ENCODE data around the gene PTPA.
"Not testable (repeated sequence)": the region's sequence is repeated elsewhere in the genome, so short reads cannot be mapped to it uniquely, and the experiment has no call there.

The PTPA gene

DNA sequence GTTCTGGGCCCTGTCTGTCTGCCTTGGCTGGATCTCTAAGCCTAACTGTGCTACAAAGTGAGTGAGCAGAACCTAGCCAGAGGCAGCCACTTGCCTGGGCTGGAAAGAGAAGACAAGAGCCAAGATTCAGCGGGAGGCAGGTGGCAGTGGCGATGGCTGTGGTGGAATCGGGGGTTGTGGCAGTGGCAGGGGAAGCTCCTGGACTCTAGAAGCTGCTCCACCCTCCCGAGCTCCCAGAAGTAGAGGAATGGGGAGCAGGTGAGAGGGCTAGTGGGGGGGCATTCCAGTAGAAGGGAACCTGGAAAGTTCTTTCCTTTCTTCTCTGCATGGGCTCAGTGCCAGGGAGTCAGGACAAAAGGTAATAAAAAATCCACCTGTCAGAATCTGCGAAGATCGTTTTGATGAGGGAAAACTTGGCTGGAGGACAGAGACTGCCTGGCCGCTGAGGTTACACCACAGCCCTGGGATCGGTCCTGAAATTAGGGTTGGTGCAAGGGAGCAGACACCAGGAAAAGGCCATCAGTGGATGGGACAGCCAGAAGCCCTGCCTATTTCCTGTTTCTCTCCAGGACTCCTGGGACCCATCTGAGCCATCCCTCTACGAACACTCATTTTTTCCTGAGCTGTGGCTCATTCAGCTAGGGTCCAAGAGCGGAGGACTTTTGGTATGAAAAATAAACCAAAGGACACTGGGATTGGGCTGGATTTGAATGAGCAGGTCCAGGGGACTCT lies 2.2 kb upstream of the PTPA start:
- H3K4me3 ChIP-seq (replicated peaks; ENCODE audit: low read depth, low read length) = no peak overlapping the region
- DNase-seq (ENCODE audit: extremely low read depth, low read depth) = no peak
- TF ChIP-seq, protein P1, sequence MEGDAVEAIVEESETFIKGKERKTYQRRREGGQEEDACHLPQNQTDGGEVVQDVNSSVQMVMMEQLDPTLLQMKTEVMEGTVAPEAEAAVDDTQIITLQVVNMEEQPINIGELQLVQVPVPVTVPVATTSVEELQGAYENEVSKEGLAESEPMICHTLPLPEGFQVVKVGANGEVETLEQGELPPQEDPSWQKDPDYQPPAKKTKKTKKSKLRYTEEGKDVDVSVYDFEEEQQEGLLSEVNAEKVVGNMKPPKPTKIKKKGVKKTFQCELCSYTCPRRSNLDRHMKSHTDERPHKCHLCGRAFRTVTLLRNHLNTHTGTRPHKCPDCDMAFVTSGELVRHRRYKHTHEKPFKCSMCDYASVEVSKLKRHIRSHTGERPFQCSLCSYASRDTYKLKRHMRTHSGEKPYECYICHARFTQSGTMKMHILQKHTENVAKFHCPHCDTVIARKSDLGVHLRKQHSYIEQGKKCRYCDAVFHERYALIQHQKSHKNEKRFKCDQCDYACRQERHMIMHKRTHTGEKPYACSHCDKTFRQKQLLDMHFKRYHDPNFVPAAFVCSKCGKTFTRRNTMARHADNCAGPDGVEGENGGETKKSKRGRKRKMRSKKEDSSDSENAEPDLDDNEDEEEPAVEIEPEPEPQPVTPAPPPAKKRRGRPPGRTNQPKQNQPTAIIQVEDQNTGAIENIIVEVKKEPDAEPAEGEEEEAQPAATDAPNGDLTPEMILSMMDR (IDR thresholded peaks at IDR 0.05; ENCODE audit: low read depth, low read length, missing control alignments) = no peak

DNA sequence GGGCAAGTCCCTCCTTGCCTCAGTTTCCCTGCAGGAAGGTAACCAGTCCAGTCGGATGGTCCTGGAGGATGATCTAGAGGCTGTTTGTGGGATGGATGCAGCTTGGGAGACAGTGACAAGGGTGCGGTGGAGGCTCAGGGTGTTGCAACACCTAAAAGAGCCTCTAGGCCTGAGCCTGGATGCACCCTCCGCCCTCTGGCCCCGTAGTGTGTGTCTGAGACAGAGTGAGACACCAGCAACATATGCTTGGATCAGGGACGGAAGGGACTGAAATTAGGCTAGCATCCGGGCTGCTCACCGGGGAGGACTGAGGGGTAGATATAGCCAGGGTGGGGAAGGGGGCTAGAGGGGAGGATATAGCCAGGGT lies 1.7 kb upstream of the PTPA start:
- peak overlapping the region; percentile 84 for H3K4me3 ChIP-seq (replicated peaks; ENCODE audit: low read depth, low read length)
- no peak for DNase-seq (ENCODE audit: extremely low read depth, low read depth)

GRCh38 chr9:129109952-129110739 lies 1.1 kb upstream of the PTPA start:
- peak overlapping the region; percentile 84 for H3K4me3 ChIP-seq (replicated peaks; ENCODE audit: low read depth, low read length)
- no peak for DNase-seq (ENCODE audit: extremely low read depth, low read depth)

More for the DNA sequence above, 1.7 kb upstream of the PTPA start:
- TF ChIP-seq, protein P1 (IDR thresholded peaks at IDR 0.05; ENCODE audit: low read depth, low read length, missing control alignments) = no peak

DNA sequence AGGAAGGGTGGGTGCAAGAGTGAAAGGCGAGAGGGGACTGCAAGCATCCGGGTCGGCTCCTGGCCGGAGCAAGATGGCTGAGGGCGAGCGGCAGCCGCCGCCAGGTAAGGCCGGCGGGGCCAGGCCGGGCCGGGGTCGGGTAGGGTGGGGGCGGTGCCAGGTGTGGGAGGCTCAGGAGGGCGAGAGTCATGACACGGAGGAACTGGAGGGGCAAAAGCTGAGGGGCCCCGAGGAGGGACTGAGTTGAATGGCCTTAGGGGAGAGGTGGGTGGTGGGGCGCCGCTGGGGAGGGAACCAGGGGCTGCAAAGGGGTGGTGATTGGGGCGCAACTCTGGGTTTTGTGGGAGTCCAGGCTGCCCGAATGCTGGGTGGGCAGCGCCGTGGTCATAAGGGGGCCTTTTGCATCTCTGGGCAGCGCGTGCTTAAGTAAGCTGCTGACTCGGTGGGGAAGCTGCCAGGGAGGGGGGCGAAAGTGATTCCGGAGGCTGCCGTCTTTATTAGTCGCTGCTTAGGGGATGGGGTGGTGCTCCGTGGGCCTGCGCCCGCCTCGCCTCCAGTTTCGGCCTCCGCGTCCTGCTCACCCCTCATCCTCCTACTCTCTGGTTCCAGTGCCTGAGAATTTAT lies 425 bp downstream of the PTPA start:
- TF ChIP-seq, protein P1 (IDR thresholded peaks at IDR 0.05; ENCODE audit: low read depth, low read length, missing control alignments) = no peak
- no peak for DNase-seq (ENCODE audit: extremely low read depth, low read depth)
- peak overlapping the region; percentile 84 for H3K4me3 ChIP-seq (replicated peaks; ENCODE audit: low read depth, low read length)

More at GRCh38 chr9:129109952-129110739, 1.1 kb upstream of the PTPA start:
- TF ChIP-seq, protein P1 (IDR thresholded peaks at IDR 0.05; ENCODE audit: low read depth, low read length, missing control alignments) = no peak

DNA sequence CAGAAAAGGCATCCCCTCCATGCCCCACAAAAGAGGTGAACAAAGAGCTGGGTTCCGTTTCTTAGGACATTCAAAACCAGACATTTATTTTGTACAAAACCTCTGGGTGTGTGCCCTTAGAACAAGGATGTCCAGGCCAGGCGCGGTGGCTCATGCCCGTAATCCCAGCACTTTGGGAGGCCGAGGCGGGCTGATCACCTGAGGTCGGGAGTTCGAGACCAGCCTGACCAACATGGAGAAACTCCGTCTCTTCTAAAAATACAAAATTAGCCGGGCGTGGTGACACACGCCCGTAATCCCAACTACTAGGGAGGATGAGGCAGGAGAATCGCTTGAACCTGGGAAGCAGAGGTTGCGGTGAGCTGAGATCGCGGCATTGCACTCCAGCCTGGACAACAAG lies 1.3 kb downstream of the PTPA start:
- H3K4me3 ChIP-seq (replicated peaks; ENCODE audit: low read depth, low read length) = peak overlapping the region; percentile 84
- DNase-seq (ENCODE audit: extremely low read depth, low read depth) = not testable (repeated sequence)

DNA sequence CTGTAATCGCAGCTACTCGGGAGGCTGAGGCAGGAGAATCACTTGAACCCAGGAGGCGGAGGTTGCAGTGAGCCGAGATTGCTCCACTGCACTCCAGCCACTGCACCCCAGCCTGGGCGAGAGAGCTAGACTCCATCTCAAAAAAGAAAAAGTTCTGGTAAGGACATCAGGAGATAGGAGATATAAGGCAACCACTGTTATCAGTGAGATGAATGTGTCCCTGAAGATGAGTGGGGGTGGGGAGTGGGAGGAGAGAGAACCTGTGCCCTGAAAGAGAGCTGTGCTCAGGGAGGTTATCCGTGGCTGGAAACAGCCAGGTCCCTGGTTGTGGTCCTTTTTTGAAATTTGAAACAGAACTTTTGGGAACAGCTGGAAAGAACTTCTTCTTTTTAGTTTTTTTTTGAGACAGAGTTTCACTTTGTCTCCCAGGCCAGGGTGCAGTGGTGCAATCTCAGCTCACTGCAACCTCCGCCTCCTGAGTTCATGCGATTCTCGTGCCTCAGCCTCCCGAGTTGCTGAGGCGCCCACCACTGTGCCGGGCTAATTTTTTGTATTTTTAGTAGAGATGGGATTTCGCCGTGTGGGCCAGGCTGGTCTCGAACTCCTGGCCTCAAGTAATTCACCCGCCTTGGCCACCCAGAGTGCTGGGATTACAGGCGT lies 2.6 kb downstream of the PTPA start:
- TF ChIP-seq, protein P1 (IDR thresholded peaks at IDR 0.05; ENCODE audit: low read depth, low read length, missing control alignments) = no peak

More for the DNA sequence above, 2.6 kb downstream of the PTPA start:
- DNase-seq (ENCODE audit: extremely low read depth, low read depth) = no peak
- no peak overlapping the region for H3K4me3 ChIP-seq (replicated peaks; ENCODE audit: low read depth, low read length)

Measured in HFF-Myc (cell line).